GM23338 (cell line): ENCODE measurements around the gene SNU13. TPM values are rescaled to one million over a fixed set of nuclear protein-coding genes. Genes with fewer than 3 reads are reported as not detected.

Experiments
- ATAC-seq: fragments of 200-7000 bp; cut with Tn5 transposase; 3 replicates; pipeline ENCODE4 v1.9.1; 2020
- DNase-seq: peaks from one replicate; pipeline ENCODE4 v3.0.0-alpha.2; 2015; ENCODE audit warnings: low spot score
- H2AFZ ChIP-seq: fragments of 200-600 bp; sonication (generic); 2 replicates; pipeline ENCODE4 v1.8.0; 2016; ENCODE audit warnings: antibody characterized with exemption, mild to moderate bottlenecking, moderate library complexity
- H3F3A ChIP-seq: fragments of 200-600 bp; sonication (generic); replicated peaks from 2 replicates; pipeline ENCODE4 v1.8.0; 2017; ENCODE audit warnings: antibody characterized with exemption, mixed run types, low read depth
- H3K27ac ChIP-seq: fragments of 200-600 bp; sonication (generic); 2 replicates; pipeline ENCODE4 v1.6.1; 2016; ENCODE audit warnings: low read depth
- H3K27me3 ChIP-seq: fragments of 200-600 bp; sonication (generic); 2 replicates; pipeline ENCODE4 v1.8.0; 2016; ENCODE audit warnings: mild to moderate bottlenecking, mixed run types, moderate library complexity; ENCODE audit not compliant: insufficient read depth
- H3K36me3 ChIP-seq: fragments of 200-600 bp; sonication (generic); 2 replicates; pipeline ENCODE4 v1.8.0; 2016; ENCODE audit warnings: mild to moderate bottlenecking; ENCODE audit not compliant: insufficient read depth
- H3K4me1 ChIP-seq: fragments of 200-600 bp; sonication (generic); 2 replicates; pipeline ENCODE4 v1.8.0; 2016; ENCODE audit warnings: mild to moderate bottlenecking, moderate library complexity; ENCODE audit not compliant: insufficient read depth
- H3K4me2 ChIP-seq: fragments of 200-600 bp; sonication (generic); 2 replicates; pipeline ENCODE4 v1.7.1; 2017; ENCODE audit warnings: mixed run types
- H3K4me3 ChIP-seq: fragments of 200-600 bp; sonication (generic); 2 replicates; pipeline ENCODE4 v1.6.1; 2016; ENCODE audit warnings: mixed run types
- H3K79me2 ChIP-seq: fragments of 200-600 bp; sonication (generic); replicated peaks from 2 replicates; pipeline ENCODE4 v1.8.0; 2017; ENCODE audit warnings: mild to moderate bottlenecking; ENCODE audit not compliant: insufficient read depth
- H3K9me2 ChIP-seq: fragments of 200-600 bp; sonication (generic); 2 replicates; pipeline ENCODE4 v1.8.0; 2017; ENCODE audit not compliant: insufficient read depth
- H4K20me1 ChIP-seq: fragments of 200-600 bp; sonication (generic); replicated peaks from 2 replicates; pipeline ENCODE4 v1.8.0; 2017; ENCODE audit warnings: mild to moderate bottlenecking; ENCODE audit not compliant: insufficient read depth
- H3K27ac Mint-ChIP-seq: 2 replicates; pipeline ENCODE4 v1.8.0; 2020; ENCODE audit warnings: inconsistent platforms, mild to moderate bottlenecking, moderate library complexity, mixed read lengths
- H3K27me3 Mint-ChIP-seq: 3 replicates; pipeline ENCODE4 v1.8.0; 2022; ENCODE audit warnings: low read depth, mild to moderate bottlenecking, moderate library complexity, mixed read lengths, inconsistent platforms; ENCODE audit not compliant: insufficient read depth, poor library complexity
- H3K36me3 Mint-ChIP-seq: 3 replicates; pipeline ENCODE4 v1.8.0; 2021; ENCODE audit warnings: low read depth, mild to moderate bottlenecking, inconsistent platforms, moderate library complexity, mixed read lengths
- H3K4me1 Mint-ChIP-seq: 3 replicates; pipeline ENCODE4 v1.8.0; 2020; ENCODE audit warnings: mild to moderate bottlenecking, inconsistent platforms, mixed read lengths
- H3K4me3 Mint-ChIP-seq: 3 replicates; pipeline ENCODE4 v1.8.0; 2021; ENCODE audit warnings: moderate library complexity, mild to moderate bottlenecking, inconsistent platforms, mixed read lengths
- H3K9me3 Mint-ChIP-seq: 3 replicates; pipeline ENCODE4 v1.8.0; 2020; ENCODE audit warnings: moderate library complexity, mild to moderate bottlenecking, inconsistent platforms, mixed read lengths
- EZH2 ChIP-seq: fragments of 200-600 bp; sonication (generic); IDR thresholded peaks from one replicate; pipeline ENCODE4 v1.8.0; 2017; ENCODE audit warnings: antibody characterized with exemption, mild to moderate bottlenecking, low read depth; ENCODE audit not compliant: unreplicated experiment
- JUNB ChIP-seq: IDR thresholded peaks from one replicate; pipeline ENCODE4 v1.6.1; 2016; ENCODE audit warnings: antibody characterized with exemption; ENCODE audit not compliant: unreplicated experiment
- NANOG ChIP-seq: IDR thresholded peaks from 2 replicates; pipeline ENCODE4 v1.6.1; 2016; ENCODE audit warnings: antibody characterized with exemption, borderline replicate concordance
- POLR2AphosphoS5 ChIP-seq: IDR thresholded peaks from 2 replicates; pipeline ENCODE4 v1.6.1; 2016; ENCODE audit warnings: antibody characterized with exemption, low read depth
- STAT1 ChIP-seq: IDR thresholded peaks from one replicate; pipeline ENCODE4 v1.6.1; 2016; ENCODE audit warnings: antibody characterized with exemption; ENCODE audit not compliant: unreplicated experiment
- ZNF331 ChIP-seq: fragments of 250-450 bp; sonication (Bioruptor Pico); IDR thresholded peaks from 2 replicates; pipeline ENCODE4 v1.5.0; 2020; ENCODE audit warnings: low read depth, mild to moderate bottlenecking, moderate library complexity
- polyA plus RNA-seq: library from polyadenylated mRNA; unstranded; fragments of >200 nt; fragmentation: Nextera tagmentation; extraction: Ambion mirVana; gene quantifications from 2 replicates; pipeline ENCODE4 v1.2.1, GENCODE V29; 2016
- total RNA-seq: library from RNA; depleted of rRNA; stranded (reverse); fragments of >200 nt; shearing (Covaris generic); gene quantifications from 2 replicates; pipeline ENCODE4 v1.2.3, GENCODE V29; 2014
- TF ChIP-seq, protein P1 (sequence below): fragments of 250-450 bp; sonication (Bioruptor Pico); IDR thresholded peaks from 2 replicates; pipeline ENCODE4 v1.5.0; 2020; ENCODE audit warnings: mild to moderate bottlenecking, moderate library complexity
- TF ChIP-seq, protein P2 (sequence below), 2 experiments: fragments of 200-600 bp in 1 of 2; sonication (generic) in 1 of 2; conservative IDR thresholded peaks; 2 replicates each; pipeline versions ENCODE4 v1.5.1 to v1.6.1; 2016 to 2017; ENCODE audit warnings: antibody characterized with exemption in 2 of 2, low read depth in 2 of 2, mild to moderate bottlenecking in 2 of 2, moderate library complexity in 1 of 2

SNU13 gene
- total and polyA plus RNA-seq, 2 experiments from 2014 or later, result 163 to 464 TPM

DNA sequence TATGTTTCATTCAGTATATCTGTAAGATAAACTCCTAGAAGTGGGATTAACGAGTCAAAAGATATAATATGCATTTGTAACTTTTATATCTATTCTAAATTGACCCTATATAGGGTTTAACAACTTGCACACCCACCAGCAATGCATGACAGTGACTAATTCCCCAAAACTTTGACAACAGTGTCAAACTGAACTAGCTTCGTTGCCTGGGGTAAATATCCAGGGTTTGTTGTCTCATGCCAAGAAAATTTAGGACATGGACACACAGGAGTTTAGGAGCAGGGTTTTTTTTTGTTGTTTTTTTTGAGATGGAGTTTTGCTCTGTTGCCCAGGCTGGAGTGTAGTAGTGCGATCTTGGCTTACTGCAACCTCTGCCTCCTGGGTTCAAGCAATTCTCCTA is 5.1 kb downstream of the SNU13 start (continued):
- TF ChIP-seq, protein P1, sequence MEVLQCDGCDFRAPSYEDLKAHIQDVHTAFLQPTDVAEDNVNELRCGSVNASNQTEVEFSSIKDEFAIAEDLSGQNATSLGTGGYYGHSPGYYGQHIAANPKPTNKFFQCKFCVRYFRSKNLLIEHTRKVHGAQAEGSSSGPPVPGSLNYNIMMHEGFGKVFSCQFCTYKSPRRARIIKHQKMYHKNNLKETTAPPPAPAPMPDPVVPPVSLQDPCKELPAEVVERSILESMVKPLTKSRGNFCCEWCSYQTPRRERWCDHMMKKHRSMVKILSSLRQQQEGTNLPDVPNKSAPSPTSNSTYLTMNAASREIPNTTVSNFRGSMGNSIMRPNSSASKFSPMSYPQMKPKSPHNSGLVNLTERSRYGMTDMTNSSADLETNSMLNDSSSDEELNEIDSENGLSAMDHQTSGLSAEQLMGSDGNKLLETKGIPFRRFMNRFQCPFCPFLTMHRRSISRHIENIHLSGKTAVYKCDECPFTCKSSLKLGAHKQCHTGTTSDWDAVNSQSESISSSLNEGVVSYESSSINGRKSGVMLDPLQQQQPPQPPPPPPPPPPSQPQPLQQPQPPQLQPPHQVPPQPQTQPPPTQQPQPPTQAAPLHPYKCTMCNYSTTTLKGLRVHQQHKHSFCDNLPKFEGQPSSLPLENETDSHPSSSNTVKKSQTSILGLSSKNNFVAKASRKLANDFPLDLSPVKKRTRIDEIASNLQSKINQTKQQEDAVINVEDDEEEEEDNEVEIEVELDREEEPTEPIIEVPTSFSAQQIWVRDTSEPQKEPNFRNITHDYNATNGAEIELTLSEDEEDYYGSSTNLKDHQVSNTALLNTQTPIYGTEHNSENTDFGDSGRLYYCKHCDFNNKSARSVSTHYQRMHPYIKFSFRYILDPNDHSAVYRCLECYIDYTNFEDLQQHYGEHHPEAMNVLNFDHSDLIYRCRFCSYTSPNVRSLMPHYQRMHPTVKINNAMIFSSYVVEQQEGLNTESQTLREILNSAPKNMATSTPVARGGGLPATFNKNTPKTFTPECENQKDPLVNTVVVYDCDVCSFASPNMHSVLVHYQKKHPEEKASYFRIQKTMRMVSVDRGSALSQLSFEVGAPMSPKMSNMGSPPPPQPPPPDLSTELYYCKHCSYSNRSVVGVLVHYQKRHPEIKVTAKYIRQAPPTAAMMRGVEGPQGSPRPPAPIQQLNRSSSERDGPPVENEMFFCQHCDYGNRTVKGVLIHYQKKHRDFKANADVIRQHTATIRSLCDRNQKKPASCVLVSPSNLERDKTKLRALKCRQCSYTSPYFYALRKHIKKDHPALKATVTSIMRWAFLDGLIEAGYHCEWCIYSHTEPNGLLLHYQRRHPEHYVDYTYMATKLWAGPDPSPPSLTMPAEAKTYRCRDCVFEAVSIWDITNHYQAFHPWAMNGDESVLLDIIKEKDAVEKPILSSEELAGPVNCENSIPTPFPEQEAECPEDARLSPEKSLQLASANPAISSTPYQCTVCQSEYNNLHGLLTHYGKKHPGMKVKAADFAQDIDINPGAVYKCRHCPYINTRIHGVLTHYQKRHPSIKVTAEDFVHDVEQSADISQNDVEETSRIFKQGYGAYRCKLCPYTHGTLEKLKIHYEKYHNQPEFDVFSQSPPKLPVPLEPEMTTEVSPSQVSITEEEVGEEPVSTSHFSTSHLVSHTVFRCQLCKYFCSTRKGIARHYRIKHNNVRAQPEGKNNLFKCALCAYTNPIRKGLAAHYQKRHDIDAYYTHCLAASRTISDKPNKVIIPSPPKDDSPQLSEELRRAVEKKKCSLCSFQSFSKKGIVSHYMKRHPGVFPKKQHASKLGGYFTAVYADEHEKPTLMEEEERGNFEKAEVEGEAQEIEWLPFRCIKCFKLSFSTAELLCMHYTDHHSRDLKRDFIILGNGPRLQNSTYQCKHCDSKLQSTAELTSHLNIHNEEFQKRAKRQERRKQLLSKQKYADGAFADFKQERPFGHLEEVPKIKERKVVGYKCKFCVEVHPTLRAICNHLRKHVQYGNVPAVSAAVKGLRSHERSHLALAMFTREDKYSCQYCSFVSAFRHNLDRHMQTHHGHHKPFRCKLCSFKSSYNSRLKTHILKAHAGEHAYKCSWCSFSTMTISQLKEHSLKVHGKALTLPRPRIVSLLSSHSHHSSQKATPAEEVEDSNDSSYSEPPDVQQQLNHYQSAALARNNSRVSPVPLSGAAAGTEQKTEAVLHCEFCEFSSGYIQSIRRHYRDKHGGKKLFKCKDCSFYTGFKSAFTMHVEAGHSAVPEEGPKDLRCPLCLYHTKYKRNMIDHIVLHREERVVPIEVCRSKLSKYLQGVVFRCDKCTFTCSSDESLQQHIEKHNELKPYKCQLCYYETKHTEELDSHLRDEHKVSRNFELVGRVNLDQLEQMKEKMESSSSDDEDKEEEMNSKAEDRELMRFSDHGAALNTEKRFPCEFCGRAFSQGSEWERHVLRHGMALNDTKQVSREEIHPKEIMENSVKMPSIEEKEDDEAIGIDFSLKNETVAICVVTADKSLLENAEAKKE (CRISPR knock-in tag), result no peak
- TF ChIP-seq NANOG, result no peak
- no peak for TF ChIP-seq JUNB
- no peak for TF ChIP-seq STAT1

DNA sequence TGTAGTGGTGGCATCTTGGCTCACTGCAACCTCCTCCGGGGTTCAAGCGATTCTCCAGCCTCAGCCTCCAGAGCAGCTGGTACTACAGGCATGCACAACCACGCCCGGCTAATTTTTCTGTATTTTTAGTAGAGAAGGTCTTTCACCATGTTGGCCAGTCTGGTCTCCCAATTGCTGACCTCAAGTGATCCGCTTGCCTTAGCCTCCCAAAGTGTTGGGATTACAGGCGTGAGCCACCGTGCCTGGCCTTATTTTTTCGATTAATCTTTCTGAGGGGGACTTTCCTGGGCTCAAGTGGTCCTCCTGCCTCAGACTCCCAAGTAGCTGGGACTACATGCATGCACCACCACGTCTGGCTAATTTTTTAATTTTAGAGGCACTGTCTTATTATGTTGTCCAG is 5.6 kb downstream of the SNU13 start:
- peaks cover 100% of the 10 kb centered on the region for H3K79me2 ChIP-seq
- peak overlapping the region; percentile 93 for H3K27ac ChIP-seq
- no peaks in the 10 kb centered on the region for H3K27me3 ChIP-seq
- peaks cover 3% of the 10 kb centered on the region; the same call in 1 of the 2 replicates for H3F3A ChIP-seq
- peaks cover 7% of the 10 kb centered on the region for H3K27me3 Mint-ChIP-seq
- peaks cover 19% of the 10 kb centered on the region for H3K36me3 ChIP-seq
- no peaks in the 10 kb centered on the region for H3K9me2 ChIP-seq
- peaks cover 48% of the 10 kb centered on the region for H4K20me1 ChIP-seq
- no peak for ATAC-seq
- peaks cover 4% of the 10 kb centered on the region; the same call in 2 of the 3 replicates for H3K4me1 Mint-ChIP-seq
- H3K36me3 Mint-ChIP-seq, result peaks cover 35% of the 10 kb centered on the region
- H3K27ac Mint-ChIP-seq, result peak overlapping the region; percentile 98
- peak overlapping the region; percentile 70 for H3K4me3 ChIP-seq
- H3K4me1 ChIP-seq, result peaks cover 7% of the 10 kb centered on the region; the same call in 1 of the 2 replicates
- H3K4me3 Mint-ChIP-seq, result peak overlapping the region; percentile 100
- H2AFZ ChIP-seq, result no peak overlapping the region
- peaks cover 3% of the 10 kb centered on the region; the same call in 1 of the 3 replicates for H3K9me3 Mint-ChIP-seq
- DNase-seq, result no peak
- peak overlapping the region; percentile 82 for H3K4me2 ChIP-seq
- TF ChIP-seq, protein P1 (CRISPR knock-in tag), result no peak
- no peak for TF ChIP-seq ZNF331 (CRISPR knock-in tag)
- TF ChIP-seq, protein P2, sequence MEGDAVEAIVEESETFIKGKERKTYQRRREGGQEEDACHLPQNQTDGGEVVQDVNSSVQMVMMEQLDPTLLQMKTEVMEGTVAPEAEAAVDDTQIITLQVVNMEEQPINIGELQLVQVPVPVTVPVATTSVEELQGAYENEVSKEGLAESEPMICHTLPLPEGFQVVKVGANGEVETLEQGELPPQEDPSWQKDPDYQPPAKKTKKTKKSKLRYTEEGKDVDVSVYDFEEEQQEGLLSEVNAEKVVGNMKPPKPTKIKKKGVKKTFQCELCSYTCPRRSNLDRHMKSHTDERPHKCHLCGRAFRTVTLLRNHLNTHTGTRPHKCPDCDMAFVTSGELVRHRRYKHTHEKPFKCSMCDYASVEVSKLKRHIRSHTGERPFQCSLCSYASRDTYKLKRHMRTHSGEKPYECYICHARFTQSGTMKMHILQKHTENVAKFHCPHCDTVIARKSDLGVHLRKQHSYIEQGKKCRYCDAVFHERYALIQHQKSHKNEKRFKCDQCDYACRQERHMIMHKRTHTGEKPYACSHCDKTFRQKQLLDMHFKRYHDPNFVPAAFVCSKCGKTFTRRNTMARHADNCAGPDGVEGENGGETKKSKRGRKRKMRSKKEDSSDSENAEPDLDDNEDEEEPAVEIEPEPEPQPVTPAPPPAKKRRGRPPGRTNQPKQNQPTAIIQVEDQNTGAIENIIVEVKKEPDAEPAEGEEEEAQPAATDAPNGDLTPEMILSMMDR (conservative IDR thresholded peaks at IDR 0.05; ENCODE audit: low read depth in 2 of 2), result no peak
- no peak for TF ChIP-seq POLR2AphosphoS5
- TF ChIP-seq STAT1, result no peak
- TF ChIP-seq EZH2, result no peak
- no peak for TF ChIP-seq NANOG
